Upper lobe of right lung (tissue), 1 donor: ENCODE results near the gene LOXHD1. TPM values are rescaled to one million over a fixed set of nuclear protein-coding genes. Genes with fewer than 3 reads are reported as not detected.

Experiments used
- ATAC-seq: fragments of 200-7000 bp; cut with Tn5 transposase; one replicate; pipeline ENCODE4 v1.9.1; 2020; ENCODE audit warnings: mild to moderate bottlenecking, moderate library complexity
- DNase-seq: peaks from one replicate; pipeline ENCODE4 v3.0.0-alpha.2; 2020
- H3K27ac ChIP-seq: fragments of 200-600 bp; one replicate; pipeline ENCODE4 v1.8.0; 2022
- H3K27me3 ChIP-seq: fragments of 200-600 bp; one replicate; pipeline ENCODE4 v1.8.0; 2022; ENCODE audit warnings: mild to moderate bottlenecking
- H3K36me3 ChIP-seq: fragments of 200-600 bp; one replicate; pipeline ENCODE4 v1.8.0; 2022
- H3K4me1 ChIP-seq: fragments of 200-600 bp; one replicate; pipeline ENCODE4 v1.8.0; 2022
- H3K4me3 ChIP-seq: fragments of 200-600 bp; one replicate; pipeline ENCODE4 v1.8.0; 2022; ENCODE audit warnings: mild to moderate bottlenecking
- H3K9me3 ChIP-seq: fragments of 200-600 bp; one replicate; pipeline ENCODE4 v1.8.0; 2022
- CTCF ChIP-seq: fragments of 200-600 bp; IDR thresholded peaks from one replicate; pipeline ENCODE4 v1.8.0; 2022; ENCODE audit warnings: antibody characterized with exemption
- intact Hi-C: fragments of 100-400 bp; cut with DNase I; formaldehyde crosslinking; loops from one replicate; pipeline ENCODE4 v1.11.0; 2022
- total RNA-seq: library from RNA; stranded (reverse); fragmentation: NEBNext Ultra II Directional; extraction: Animal tissue kit (Norgen Biotek cat#: 25700); gene quantifications from one replicate; pipeline ENCODE4 v1.2.1, GENCODE V29; 2021
- donor health status: DM: no; HTN: yes; CAD: no; lungs with severe emphysema.

The LOXHD1 gene
- total RNA-seq, 1 donor from 2014 or later, result 2.7 TPM

DNA sequence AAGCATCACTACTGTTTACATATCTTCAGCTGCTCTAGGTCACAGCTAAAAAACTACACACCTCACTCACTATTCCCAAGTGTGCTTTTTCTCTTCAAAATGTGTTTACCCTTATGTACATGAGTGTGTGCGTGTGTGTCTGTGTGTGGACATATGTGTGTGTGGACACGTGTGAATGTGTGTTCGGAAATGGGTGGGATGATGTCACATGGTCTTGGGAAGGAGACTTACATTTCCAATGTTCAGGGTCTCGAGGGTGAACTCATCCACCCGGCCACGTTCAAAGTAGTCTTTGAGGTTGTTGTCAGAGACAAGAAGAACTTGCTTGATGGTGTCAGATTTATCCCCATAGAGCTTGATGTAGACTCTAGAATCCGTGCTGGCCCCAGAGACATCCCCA is 87.8 kb downstream of the LOXHD1 start:
- H3K9me3 ChIP-seq, result no peaks in the 10 kb centered on the region
- H3K36me3 ChIP-seq, result no peaks in the 10 kb centered on the region
- H3K27me3 ChIP-seq, result no peaks in the 10 kb centered on the region
- intact Hi-C loops, result no loop called here
- H3K27ac ChIP-seq, result no peak overlapping the region
- H3K4me1 ChIP-seq, result no peaks in the 10 kb centered on the region
- H3K4me3 ChIP-seq, result no peak overlapping the region
- no peak for ATAC-seq
- no peak for DNase-seq
- no peak for TF ChIP-seq CTCF

DNA sequence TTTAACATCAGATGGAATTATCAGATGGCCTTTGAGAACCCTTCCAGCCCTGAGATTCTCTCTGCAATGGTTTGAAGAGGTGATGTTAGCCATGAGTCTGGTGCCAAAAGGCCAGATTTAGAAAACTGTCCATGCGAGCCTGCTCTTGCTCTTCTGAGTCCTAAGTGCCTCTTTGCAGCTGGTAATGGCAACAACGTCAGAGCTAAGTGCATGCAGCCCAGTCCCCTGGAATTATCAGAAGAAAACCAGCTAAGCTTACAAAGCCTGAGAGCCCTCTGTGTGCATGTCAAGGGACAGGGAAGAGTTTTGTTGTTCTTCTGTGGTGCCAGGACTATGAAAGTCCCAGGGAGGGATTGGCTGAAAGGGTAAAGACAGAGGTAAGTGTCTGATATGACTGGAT is 89.8 kb downstream of the LOXHD1 start:
- Histone ChIP-seq H3K4me1 (no peaks in the 10 kb centered on the region), H3K36me3 (no peaks in the 10 kb centered on the region), H3K27me3 (no peaks in the 10 kb centered on the region), H3K27ac (no peak overlapping the region), H3K4me3 (no peak overlapping the region), H3K9me3 (no peaks in the 10 kb centered on the region)
- TF ChIP-seq CTCF, result no peak
- ATAC-seq (no peak), DNase-seq (no peak)
- intact Hi-C loops, result no loop called here

DNA sequence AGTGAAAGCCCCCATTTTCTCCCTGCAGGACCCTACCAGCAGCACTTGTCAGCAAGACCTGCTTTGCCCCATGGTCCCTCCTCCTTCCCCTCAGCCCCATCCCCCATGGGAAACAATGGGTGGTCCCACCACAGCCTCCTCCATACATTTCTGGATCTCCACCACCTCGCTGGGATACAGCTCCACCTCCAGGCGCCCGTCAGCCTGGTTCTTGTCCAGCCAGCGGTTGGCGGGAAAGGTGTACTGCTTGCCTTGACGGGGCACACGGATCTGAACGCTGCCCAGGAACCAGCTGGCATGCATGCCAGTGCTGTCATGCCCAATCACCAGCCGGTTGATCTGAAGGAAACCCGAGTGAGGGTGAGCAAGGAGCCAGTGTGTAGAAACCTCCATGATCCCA is 90.9 kb downstream of the LOXHD1 start:
- Histone ChIP-seq H3K4me1 (no peaks in the 10 kb centered on the region), H3K4me3 (no peak overlapping the region), H3K27ac (no peak overlapping the region), H3K36me3 (no peaks in the 10 kb centered on the region), H3K27me3 (no peaks in the 10 kb centered on the region), H3K9me3 (no peaks in the 10 kb centered on the region)
- DNase-seq (no peak), ATAC-seq (no peak)
- intact Hi-C loops, result no loop called here
- no peak for TF ChIP-seq CTCF

- no peaks in the 10 kb centered on the region for H3K9me3 ChIP-seq
- ATAC-seq, result no peak
- no peaks in the 10 kb centered on the region for H3K36me3 ChIP-seq
- no peaks in the 10 kb centered on the region for H3K4me1 ChIP-seq
- intact Hi-C loops, result no loop called here
- no peak overlapping the region for H3K4me3 ChIP-seq
- no peak for DNase-seq
- H3K27me3 ChIP-seq, result no peaks in the 10 kb centered on the region
- no peak for TF ChIP-seq CTCF
- H3K27ac ChIP-seq, result no peak overlapping the region
Measured at GRCh38 chr18:46565256-46565655, 91.8 kb downstream of the LOXHD1 start.

- H3K4me3 ChIP-seq, result no peak overlapping the region
- no peaks in the 10 kb centered on the region for H3K27me3 ChIP-seq
- DNase-seq, result no peak
- no peak overlapping the region for H3K27ac ChIP-seq
- no peak for ATAC-seq
- H3K36me3 ChIP-seq, result no peaks in the 10 kb centered on the region
- intact Hi-C loops, result no loop called here
- H3K9me3 ChIP-seq, result no peaks in the 10 kb centered on the region
- no peaks in the 10 kb centered on the region for H3K4me1 ChIP-seq
- no peak for TF ChIP-seq CTCF
Measured at GRCh38 chr18:46563317-46563716, 93.7 kb downstream of the LOXHD1 start.

DNA sequence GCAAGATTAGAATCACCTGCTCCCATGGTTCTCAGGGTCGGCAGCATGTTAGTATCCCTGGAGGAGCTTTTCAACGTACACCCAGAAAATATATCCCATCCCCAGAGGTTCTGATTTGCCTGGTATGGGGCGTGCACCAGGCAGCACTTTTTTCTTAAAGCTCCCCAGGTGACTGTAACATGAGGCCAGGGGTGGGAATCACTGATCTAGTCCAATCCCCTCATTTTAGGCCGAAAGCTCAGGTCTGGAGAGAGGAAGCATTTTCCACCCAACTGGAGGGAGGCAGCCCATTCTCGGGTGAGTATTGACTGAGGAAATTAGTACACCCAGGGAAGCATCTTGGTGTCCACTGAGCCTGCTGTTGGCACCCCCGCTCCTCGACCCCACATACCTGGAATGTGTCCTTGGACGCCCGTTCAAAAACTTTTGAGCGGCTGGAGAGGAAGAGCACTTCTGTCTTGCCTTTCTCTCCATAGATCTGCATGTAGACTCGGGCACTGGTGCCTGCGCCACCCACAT is 94.3 kb downstream of the LOXHD1 start:
- Histone ChIP-seq H3K4me1 (no peaks in the 10 kb centered on the region), H3K36me3 (no peaks in the 10 kb centered on the region), H3K27ac (no peak overlapping the region), H3K9me3 (no peaks in the 10 kb centered on the region), H3K4me3 (no peak overlapping the region), H3K27me3 (no peaks in the 10 kb centered on the region)
- DNase-seq, result no peak
- intact Hi-C loops, result no loop called here
- no peak for ATAC-seq
- TF ChIP-seq CTCF, result no peak
